Measurements from ENCODE around the gene OLFM2. TPM values are rescaled to one million over a fixed set of nuclear protein-coding genes. Genes with fewer than 3 reads are reported as not detected.

Gene OLFM2
- total and polyA plus RNA-seq, 2 experiments from 2014 or later, result 8.9 to 11.6 TPM

GRCh38 chr19:9903336-9903735 lies 33.0 kb downstream of the OLFM2 start:
- Histone ChIP-seq H3K27me3 (replicated peaks; ENCODE audit: insufficient read depth) (no peaks in the 10 kb centered on the region), H3K36me3 (ENCODE audit: low read depth) (no peaks in the 10 kb centered on the region), H3K27ac (no peak overlapping the region), H3K4me1 (ENCODE audit: insufficient read depth) (no peaks in the 10 kb centered on the region), H3K9me3 (ENCODE audit: low read depth) (no peaks in the 10 kb centered on the region), H3K9ac (no peak overlapping the region), H3K4me3 (no peak overlapping the region), H4K20me1 (ENCODE audit: insufficient read depth) (no peaks in the 10 kb centered on the region), H3K9me2 (ENCODE audit: insufficient read depth) (no peaks in the 10 kb centered on the region), H2AFZ (no peak overlapping the region), H3K4me2 (ENCODE audit: unreplicated experiment) (no peak overlapping the region), H3K79me2 (ENCODE audit: insufficient read depth) (no peaks in the 10 kb centered on the region), H3F3A (ENCODE audit: insufficient read depth) (no peaks in the 10 kb centered on the region)
- 86 to 92% methylated on average over 5 of the region's 5 CpGs for WGBS, 2 experiments (ENCODE audit: low coverage in 1 of 2, low lambda C conversion rate in 2 of 2, missing lambda C conversion rate in 2 of 2)
- no peak for DNase-seq
- in situ Hi-C loops (cut with MboI), result no loop called here
- TF ChIP-seq EZH2phosphoT487 (IDR thresholded peaks at IDR 0.05; ENCODE audit: insufficient read depth, low read depth), result no peak
- no peak for TF ChIP-seq EZH2 (IDR thresholded peaks at IDR 0.05; ENCODE audit: insufficient read depth, poor library complexity, severe bottlenecking)

DNA sequence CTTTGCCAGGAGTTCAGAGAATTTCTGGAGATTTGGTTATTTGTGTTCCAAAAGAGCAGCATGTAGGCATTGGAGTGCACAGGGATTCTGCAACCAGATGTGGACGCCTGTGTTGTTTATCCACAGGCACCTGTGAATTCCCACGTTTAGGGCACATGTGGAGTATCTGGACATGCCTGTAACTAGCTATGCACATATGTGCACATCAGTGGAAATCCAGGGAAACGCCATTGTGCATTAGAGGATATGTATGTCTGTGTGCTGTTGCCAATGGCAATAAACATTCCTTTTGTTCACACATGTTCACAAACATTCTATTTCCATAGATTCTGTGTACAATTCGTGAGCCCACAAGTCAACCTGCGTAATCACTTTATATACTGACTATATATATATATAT lies 34.7 kb downstream of the OLFM2 start:
- Histone ChIP-seq H3K27ac (no peak overlapping the region), H3K4me2 (ENCODE audit: unreplicated experiment) (no peak overlapping the region), H3K27me3 (replicated peaks; ENCODE audit: insufficient read depth) (no peaks in the 10 kb centered on the region), H2AFZ (no peak overlapping the region), H3K9me2 (ENCODE audit: insufficient read depth) (no peaks in the 10 kb centered on the region), H3K9ac (no peak overlapping the region), H3K36me3 (ENCODE audit: low read depth) (no peaks in the 10 kb centered on the region), H3K4me3 (no peak overlapping the region), H3K9me3 (ENCODE audit: low read depth) (no peaks in the 10 kb centered on the region), H3K4me1 (ENCODE audit: insufficient read depth) (no peaks in the 10 kb centered on the region), H3F3A (ENCODE audit: insufficient read depth) (no peaks in the 10 kb centered on the region), H4K20me1 (ENCODE audit: insufficient read depth) (no peaks in the 10 kb centered on the region), H3K79me2 (ENCODE audit: insufficient read depth) (no peaks in the 10 kb centered on the region)
- in situ Hi-C loops (cut with MboI), result no loop called here
- TF ChIP-seq EZH2 (IDR thresholded peaks at IDR 0.05; ENCODE audit: insufficient read depth, poor library complexity, severe bottlenecking) (no peak), EZH2phosphoT487 (IDR thresholded peaks at IDR 0.05; ENCODE audit: insufficient read depth, low read depth) (no peak)
- WGBS, 2 experiments (ENCODE audit: low coverage in 1 of 2, low lambda C conversion rate in 2 of 2, missing lambda C conversion rate in 2 of 2), result 40 to 51% methylated on average over 5 of the region's 5 CpGs
- no peak for DNase-seq

DNA sequence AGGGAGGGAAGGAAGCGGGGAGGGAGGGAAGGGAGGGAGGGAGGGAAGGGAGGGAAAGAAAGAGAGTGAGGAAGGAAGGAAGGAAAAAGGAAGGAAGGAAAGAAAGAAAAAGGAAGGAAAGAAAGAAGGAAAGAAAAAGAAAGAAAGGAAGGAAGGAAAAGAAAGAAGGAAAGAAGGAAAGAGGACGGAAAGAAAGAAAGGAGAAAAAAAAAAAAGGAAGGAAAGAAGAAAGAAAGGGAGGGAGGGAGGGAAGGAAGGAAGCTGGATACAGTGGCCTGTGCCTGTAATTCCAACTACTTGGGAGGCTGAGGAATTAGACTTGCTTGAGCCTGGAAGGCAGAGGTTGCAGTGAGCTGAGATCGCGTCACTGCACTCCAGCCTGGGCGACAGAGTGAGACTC lies 35.3 kb downstream of the OLFM2 start:
- WGBS, 2 experiments (ENCODE audit: low coverage in 1 of 2, low lambda C conversion rate in 2 of 2, missing lambda C conversion rate in 2 of 2), result 79 to 100% methylated on average over 3 to 5 of the region's 5 CpGs
- no peaks in the 10 kb centered on the region for H3K79me2 ChIP-seq (ENCODE audit: insufficient read depth)
- in situ Hi-C loops (cut with MboI), result no loop called here

DNA sequence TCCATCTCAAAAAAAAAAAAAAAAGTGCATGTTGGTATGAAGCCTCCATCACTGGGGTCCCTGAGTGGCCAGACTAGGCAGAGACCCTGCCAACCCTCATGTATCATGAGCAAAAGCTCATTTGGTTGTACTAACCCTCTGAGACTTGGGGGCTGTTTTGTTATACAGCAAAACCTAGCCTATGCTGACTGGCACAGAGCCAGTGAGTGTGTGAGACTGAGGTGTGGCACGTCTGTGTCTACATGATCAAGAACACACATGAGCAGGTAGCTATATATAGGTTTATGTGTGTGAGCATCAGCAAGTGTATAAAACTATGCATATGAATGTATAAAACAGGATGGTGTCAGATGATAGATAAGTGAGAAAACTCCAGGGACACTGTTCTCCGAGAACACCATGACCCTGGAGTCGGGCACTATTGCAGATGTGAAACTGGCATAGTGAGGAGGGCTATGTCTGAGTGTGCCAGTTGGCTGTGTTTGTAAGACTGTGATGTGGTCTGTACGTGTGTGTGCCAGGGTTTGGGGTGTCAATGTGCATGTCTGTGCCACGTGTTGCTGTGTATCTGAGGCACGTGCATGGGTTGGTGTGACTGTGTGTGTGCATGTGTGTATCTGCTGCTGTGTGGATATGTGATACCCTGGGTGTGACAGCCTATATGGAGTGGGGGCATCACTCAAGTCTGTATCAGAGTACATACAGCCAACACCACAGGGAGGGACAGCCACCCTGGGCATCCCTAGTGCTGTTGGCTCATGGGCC lies 44.5 kb downstream of the OLFM2 start:
- Histone ChIP-seq H4K20me1 (ENCODE audit: insufficient read depth) (no peaks in the 10 kb centered on the region), H3K36me3 (ENCODE audit: low read depth) (no peaks in the 10 kb centered on the region), H2AFZ (no peak overlapping the region), H3F3A (ENCODE audit: insufficient read depth) (no peaks in the 10 kb centered on the region), H3K79me2 (ENCODE audit: insufficient read depth) (no peaks in the 10 kb centered on the region), H3K4me3 (no peak overlapping the region), H3K27ac (no peak overlapping the region), H3K9me2 (ENCODE audit: insufficient read depth) (no peaks in the 10 kb centered on the region), H3K4me2 (ENCODE audit: unreplicated experiment) (no peak overlapping the region), H3K9ac (no peak overlapping the region), H3K9me3 (ENCODE audit: low read depth) (no peaks in the 10 kb centered on the region), H3K4me1 (ENCODE audit: insufficient read depth) (no peaks in the 10 kb centered on the region), H3K27me3 (replicated peaks; ENCODE audit: insufficient read depth) (no peaks in the 10 kb centered on the region)
- in situ Hi-C loops (cut with MboI), result no loop called here
- TF ChIP-seq EZH2 (IDR thresholded peaks at IDR 0.05; ENCODE audit: insufficient read depth, poor library complexity, severe bottlenecking), result no peak
- TF ChIP-seq EZH2phosphoT487 (IDR thresholded peaks at IDR 0.05; ENCODE audit: insufficient read depth, low read depth), result no peak
- DNase-seq, result no peak
- WGBS, 2 experiments (ENCODE audit: low coverage in 1 of 2, low lambda C conversion rate in 2 of 2, missing lambda C conversion rate in 2 of 2), result 38 to 42% methylated on average over 6 of the region's 6 CpGs

More for the DNA sequence above, 35.3 kb downstream of the OLFM2 start:
- Histone ChIP-seq H4K20me1 (ENCODE audit: insufficient read depth) (no peaks in the 10 kb centered on the region), H3K4me2 (ENCODE audit: unreplicated experiment) (no peak overlapping the region), H3K4me3 (no peak overlapping the region), H3K36me3 (ENCODE audit: low read depth) (no peaks in the 10 kb centered on the region), H3K4me1 (ENCODE audit: insufficient read depth) (no peaks in the 10 kb centered on the region), H3K27me3 (replicated peaks; ENCODE audit: insufficient read depth) (no peaks in the 10 kb centered on the region), H3K9me3 (ENCODE audit: low read depth) (no peaks in the 10 kb centered on the region), H3K9ac (no peak overlapping the region), H3K9me2 (ENCODE audit: insufficient read depth) (no peaks in the 10 kb centered on the region), H2AFZ (no peak overlapping the region), H3F3A (ENCODE audit: insufficient read depth) (no peaks in the 10 kb centered on the region), H3K27ac (no peak overlapping the region)
- DNase-seq, result no peak
- no peak for TF ChIP-seq EZH2 (IDR thresholded peaks at IDR 0.05; ENCODE audit: insufficient read depth, poor library complexity, severe bottlenecking)
- no peak for TF ChIP-seq EZH2phosphoT487 (IDR thresholded peaks at IDR 0.05; ENCODE audit: insufficient read depth, low read depth)
